Measurements from ENCODE around the gene NUSAP1. TPM values are rescaled to one million over a fixed set of nuclear protein-coding genes. Genes with fewer than 3 reads are reported as not detected.

The NUSAP1 gene
- total and polyA plus RNA-seq, 10 of the 15 experiments (the other 5 are each of a cell fraction or from before 2014, with no cell fraction given): 158 to 315 (median 229) TPM

DNA sequence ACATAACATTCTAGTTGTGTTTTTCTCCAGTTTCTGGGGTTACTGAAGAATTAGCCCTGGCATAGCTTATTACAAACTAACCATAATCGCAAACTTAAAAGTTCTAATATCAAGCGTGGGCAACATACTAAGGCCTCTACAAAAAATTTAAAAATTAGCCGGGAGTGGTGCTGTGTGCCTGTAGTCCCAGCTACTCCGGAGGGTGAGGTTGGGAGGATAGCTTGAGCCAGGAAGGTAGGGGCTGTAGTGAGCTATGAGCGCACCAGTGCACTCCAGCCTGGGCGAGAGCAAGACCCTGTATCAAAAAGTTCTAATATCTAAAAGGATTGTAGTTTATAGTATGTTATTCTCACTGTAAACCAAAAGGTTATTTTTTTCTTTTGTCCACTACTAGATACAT, 1.4 kb upstream of the NUSAP1 start:
- CTCF ChIA-PET: interaction anchor here (0.6 to 3.0 kb wide), 12 partner anchors 8 to 427 kb away, joined by 3 to 16 read pairs (median 4); partner anchors contain the start of genes CHP1 and EXD1
- FAIRE-seq: no peak

More for the DNA sequence above, 1.4 kb upstream of the NUSAP1 start:
- 67% methylated on average over 6 of the region's 6 CpGs for WGBS (ENCODE audit: insufficient coverage, insufficient replicate concordance, low lambda C conversion rate, missing lambda C conversion rate)
- ChIA-PET POLR2A (no interaction called here), SMC1A (ENCODE audit: uncharacterized antibody, unreplicated experiment) (interaction anchor here (0.7 to 2.1 kb wide), 5 partner anchors 12 to 100 kb away, joined by 3 to 6 read pairs (median 4); partner anchors contain the start of gene CHP1), RAD21 (ENCODE audit: unreplicated experiment) (no interaction called here)
- peak overlapping the region; percentile 92 for H2AFZ ChIP-seq (ENCODE audit: control insufficient read depth, low read depth, low read length)
- no peaks in the 10 kb centered on the region for H3K9me3 ChIP-seq (replicated peaks; ENCODE audit: control insufficient read depth, insufficient read depth, low read length)
- no peaks in the 10 kb centered on the region for H3K27me3 ChIP-seq (replicated peaks in 1 of 2; ENCODE audit: control insufficient read depth in 2 of 2, insufficient read depth in 2 of 2, low read length in 1 of 2)
- ATAC-seq: no peak
- peak overlapping the region; percentile 92 for H3K9ac ChIP-seq (ENCODE audit: control insufficient read depth, insufficient read depth, low read length)
- no peaks in the 10 kb centered on the region for H3K36me3 ChIP-seq (ENCODE audit: control insufficient read depth in 2 of 2, insufficient read depth in 2 of 2, low read length in 1 of 2)
- H4K20me1 ChIP-seq (ENCODE audit: control insufficient read depth, insufficient read depth): no peaks in the 10 kb centered on the region
- no peaks in the 10 kb centered on the region; the same call in 1 of the 2 replicates for H3K4me1 ChIP-seq (ENCODE audit: control insufficient read depth, insufficient read depth, low read length)
- H3K27ac ChIP-seq (ENCODE audit: control insufficient read depth, insufficient read depth): peak overlapping the region; percentile 99; the same call in 1 of the 2 replicates
- H3K4me3 ChIP-seq: peak overlapping the region; percentile 75
- no TSS peak for BruUV-seq (replicated peaks)
- no peak for DNase-seq (ENCODE audit: low read depth, low spot score)
- TF ChIP-seq ZBED1 (IDR thresholded peaks at IDR 0.05; ENCODE audit: borderline replicate concordance) (no peak), EED (IDR thresholded peaks at IDR 0.05; ENCODE audit: low read depth) (no peak), MTA3 (IDR thresholded peaks at IDR 0.05; ENCODE audit: borderline replicate concordance, low read length) (no peak), POLR2A (IDR thresholded peaks at IDR 0.05; ENCODE audit: low read depth, low read length) (no peak), SUPT20H (IDR thresholded peaks at IDR 0.05; ENCODE audit: borderline replicate concordance, control insufficient read depth, low read depth, low read length) (no peak), CREM (IDR thresholded peaks at IDR 0.05; ENCODE audit: low read depth) (no peak), ETV6 (conservative IDR thresholded peaks at IDR 0.05 in 1 of 2, IDR thresholded peaks at IDR 0.05 in 1 of 2; ENCODE audit: borderline replicate concordance in 1 of 2, low read depth in 1 of 2) (no peak), POLR2AphosphoS5 (IDR thresholded peaks at IDR 0.05; ENCODE audit: low read length) (no peak), ZSCAN29 (IDR thresholded peaks at IDR 0.05) (no peak), ZNF622 (IDR thresholded peaks at IDR 0.05) (no peak)
- TF ChIP-seq, protein P1, sequence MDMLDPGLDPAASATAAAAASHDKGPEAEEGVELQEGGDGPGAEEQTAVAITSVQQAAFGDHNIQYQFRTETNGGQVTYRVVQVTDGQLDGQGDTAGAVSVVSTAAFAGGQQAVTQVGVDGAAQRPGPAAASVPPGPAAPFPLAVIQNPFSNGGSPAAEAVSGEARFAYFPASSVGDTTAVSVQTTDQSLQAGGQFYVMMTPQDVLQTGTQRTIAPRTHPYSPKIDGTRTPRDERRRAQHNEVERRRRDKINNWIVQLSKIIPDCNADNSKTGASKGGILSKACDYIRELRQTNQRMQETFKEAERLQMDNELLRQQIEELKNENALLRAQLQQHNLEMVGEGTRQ (IDR thresholded peaks at IDR 0.05; ENCODE audit: borderline replicate concordance, low read depth, low read length): no peak
- TF ChIP-seq, protein P2, sequence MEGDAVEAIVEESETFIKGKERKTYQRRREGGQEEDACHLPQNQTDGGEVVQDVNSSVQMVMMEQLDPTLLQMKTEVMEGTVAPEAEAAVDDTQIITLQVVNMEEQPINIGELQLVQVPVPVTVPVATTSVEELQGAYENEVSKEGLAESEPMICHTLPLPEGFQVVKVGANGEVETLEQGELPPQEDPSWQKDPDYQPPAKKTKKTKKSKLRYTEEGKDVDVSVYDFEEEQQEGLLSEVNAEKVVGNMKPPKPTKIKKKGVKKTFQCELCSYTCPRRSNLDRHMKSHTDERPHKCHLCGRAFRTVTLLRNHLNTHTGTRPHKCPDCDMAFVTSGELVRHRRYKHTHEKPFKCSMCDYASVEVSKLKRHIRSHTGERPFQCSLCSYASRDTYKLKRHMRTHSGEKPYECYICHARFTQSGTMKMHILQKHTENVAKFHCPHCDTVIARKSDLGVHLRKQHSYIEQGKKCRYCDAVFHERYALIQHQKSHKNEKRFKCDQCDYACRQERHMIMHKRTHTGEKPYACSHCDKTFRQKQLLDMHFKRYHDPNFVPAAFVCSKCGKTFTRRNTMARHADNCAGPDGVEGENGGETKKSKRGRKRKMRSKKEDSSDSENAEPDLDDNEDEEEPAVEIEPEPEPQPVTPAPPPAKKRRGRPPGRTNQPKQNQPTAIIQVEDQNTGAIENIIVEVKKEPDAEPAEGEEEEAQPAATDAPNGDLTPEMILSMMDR (IDR thresholded peaks at IDR 0.05 in 2 of 3, conservative IDR thresholded peaks at IDR 0.05 in 1 of 3; ENCODE audit: control insufficient read depth in 2 of 3, extremely low read depth in 1 of 3, insufficient read depth in 1 of 3, low read depth in 3 of 3, low read length in 3 of 3): no peak
- TF ChIP-seq, protein P3, sequence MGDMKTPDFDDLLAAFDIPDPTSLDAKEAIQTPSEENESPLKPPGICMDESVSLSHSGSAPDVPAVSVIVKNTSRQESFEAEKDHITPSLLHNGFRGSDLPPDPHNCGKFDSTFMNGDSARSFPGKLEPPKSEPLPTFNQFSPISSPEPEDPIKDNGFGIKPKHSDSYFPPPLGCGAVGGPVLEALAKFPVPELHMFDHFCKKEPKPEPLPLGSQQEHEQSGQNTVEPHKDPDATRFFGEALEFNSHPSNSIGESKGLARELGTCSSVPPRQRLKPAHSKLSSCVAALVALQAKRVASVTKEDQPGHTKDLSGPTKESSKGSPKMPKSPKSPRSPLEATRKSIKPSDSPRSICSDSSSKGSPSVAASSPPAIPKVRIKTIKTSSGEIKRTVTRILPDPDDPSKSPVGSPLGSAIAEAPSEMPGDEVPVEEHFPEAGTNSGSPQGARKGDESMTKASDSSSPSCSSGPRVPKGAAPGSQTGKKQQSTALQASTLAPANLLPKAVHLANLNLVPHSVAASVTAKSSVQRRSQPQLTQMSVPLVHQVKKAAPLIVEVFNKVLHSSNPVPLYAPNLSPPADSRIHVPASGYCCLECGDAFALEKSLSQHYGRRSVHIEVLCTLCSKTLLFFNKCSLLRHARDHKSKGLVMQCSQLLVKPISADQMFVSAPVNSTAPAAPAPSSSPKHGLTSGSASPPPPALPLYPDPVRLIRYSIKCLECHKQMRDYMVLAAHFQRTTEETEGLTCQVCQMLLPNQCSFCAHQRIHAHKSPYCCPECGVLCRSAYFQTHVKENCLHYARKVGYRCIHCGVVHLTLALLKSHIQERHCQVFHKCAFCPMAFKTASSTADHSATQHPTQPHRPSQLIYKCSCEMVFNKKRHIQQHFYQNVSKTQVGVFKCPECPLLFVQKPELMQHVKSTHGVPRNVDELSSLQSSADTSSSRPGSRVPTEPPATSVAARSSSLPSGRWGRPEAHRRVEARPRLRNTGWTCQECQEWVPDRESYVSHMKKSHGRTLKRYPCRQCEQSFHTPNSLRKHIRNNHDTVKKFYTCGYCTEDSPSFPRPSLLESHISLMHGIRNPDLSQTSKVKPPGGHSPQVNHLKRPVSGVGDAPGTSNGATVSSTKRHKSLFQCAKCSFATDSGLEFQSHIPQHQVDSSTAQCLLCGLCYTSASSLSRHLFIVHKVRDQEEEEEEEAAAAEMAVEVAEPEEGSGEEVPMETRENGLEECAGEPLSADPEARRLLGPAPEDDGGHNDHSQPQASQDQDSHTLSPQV (IDR thresholded peaks at IDR 0.05): no peak
- peak overlapping the region; percentile 91 for H3K4me2 ChIP-seq (ENCODE audit: control insufficient read depth, insufficient read depth)
- in situ Hi-C loops (cut with MboI): no loop called here
- H3K79me2 ChIP-seq (ENCODE audit: control insufficient read depth, insufficient read depth, low read length): peaks cover 44% of the 10 kb centered on the region
- intact Hi-C loops (cut with micrococcal nuclease; ENCODE audit: unreplicated experiment): loop anchor here (5.0 kb wide), 1 partner anchor 641 kb away; the partner anchor contains the start of gene EHD4

Data from GM12878 (cell line).